OCI-LY1 (cell line): ENCODE data around the gene HOXC4.

Source experiments
- H2AFZ ChIP-seq: fragments of 200-600 bp; sonication (generic), shearing (Covaris generic); 2 replicates; pipeline ENCODE4 v1.6.0; 2014; ENCODE audit warnings: antibody characterized with exemption, mild to moderate bottlenecking, low read length
- H3F3A ChIP-seq: fragments of 200-600 bp; sonication (generic), shearing (Covaris generic); 2 replicates; pipeline ENCODE4 v1.6.0; 2014; ENCODE audit warnings: mild to moderate bottlenecking, antibody characterized with exemption, low read length, moderate library complexity; ENCODE audit not compliant: insufficient read depth
- H3K27ac ChIP-seq: fragments of 200-600 bp; sonication (generic); 2 replicates; pipeline ENCODE4 v1.5.1; 2014; ENCODE audit warnings: low read length, mixed run types, mild to moderate bottlenecking, low read depth; ENCODE audit not compliant: poor library complexity, severe bottlenecking
- H3K27me3 ChIP-seq: fragments of 200-600 bp; sonication (generic); 2 replicates; pipeline ENCODE4 v1.6.0; 2014; ENCODE audit warnings: antibody characterized with exemption, mild to moderate bottlenecking, low read length, moderate library complexity; ENCODE audit not compliant: insufficient read depth
- H3K36me3 ChIP-seq: fragments of 200-600 bp; sonication (generic); 2 replicates; pipeline ENCODE4 v1.6.1; 2014; ENCODE audit warnings: mild to moderate bottlenecking, antibody characterized with exemption, low read length, moderate library complexity, mixed read lengths; ENCODE audit not compliant: insufficient read depth
- H3K4me1 ChIP-seq: fragments of 200-600 bp; sonication (generic); 2 replicates; pipeline ENCODE4 v1.5.1; 2014; ENCODE audit warnings: mild to moderate bottlenecking, low read length, moderate library complexity; ENCODE audit not compliant: insufficient read depth, severe bottlenecking
- H3K4me2 ChIP-seq: fragments of 200-600 bp; sonication (generic), shearing (Covaris generic); 2 replicates; pipeline ENCODE4 v1.6.1; 2014; ENCODE audit warnings: low read length
- H3K4me3 ChIP-seq: fragments of 200-600 bp; sonication (generic); 2 replicates; pipeline ENCODE4 v1.5.1; 2014; ENCODE audit warnings: low read length, low read depth, mild to moderate bottlenecking, mixed read lengths; ENCODE audit not compliant: poor library complexity, severe bottlenecking
- H3K79me2 ChIP-seq: fragments of 200-600 bp; shearing (Covaris generic); 2 replicates; pipeline ENCODE4 v1.6.1; 2016; ENCODE audit warnings: mixed run types, low read length, mixed read lengths; ENCODE audit not compliant: insufficient read depth
- H3K9ac ChIP-seq: fragments of 200-600 bp; sonication (generic), shearing (Covaris generic); 2 replicates; pipeline ENCODE4 v1.6.1; 2014; ENCODE audit warnings: mild to moderate bottlenecking, low read length, mixed read lengths
- H3K9me2 ChIP-seq: fragments of 200-600 bp; sonication (generic), shearing (Covaris generic); 2 replicates; pipeline ENCODE4 v1.6.1; 2014; ENCODE audit warnings: low read depth, mild to moderate bottlenecking, low read length, mixed read lengths
- H3K9me3 ChIP-seq: fragments of 200-600 bp; shearing (Covaris generic); 2 replicates; pipeline ENCODE4 v1.6.1; 2014; ENCODE audit warnings: low read length, mixed read lengths
- H4K20me1 ChIP-seq: fragments of 200-600 bp; sonication (generic), shearing (Covaris generic); 2 replicates; pipeline ENCODE4 v1.6.0; 2016; ENCODE audit warnings: mild to moderate bottlenecking, low read length; ENCODE audit not compliant: insufficient read depth
- CTCF ChIP-seq: fragments of 200-600 bp; sonication (generic), shearing (Covaris generic); IDR thresholded peaks from 2 replicates; pipeline ENCODE4 v1.5.1; 2017; ENCODE audit warnings: mild to moderate bottlenecking, antibody characterized with exemption, low read length, moderate library complexity, mixed read lengths
- EZH2 ChIP-seq: fragments of 200-600 bp; sonication (generic), shearing (Covaris generic); IDR thresholded peaks from 2 replicates; pipeline ENCODE4 v1.8.0; 2017; ENCODE audit warnings: borderline replicate concordance, mixed run types, mild to moderate bottlenecking, antibody characterized with exemption, low read length, moderate library complexity, mixed read lengths

Gene HOXC4

GRCh38 chr12:54066408-54066807 is 12.8 kb downstream of the HOXC4 start:
- H3K9ac ChIP-seq: no peak overlapping the region
- no peak overlapping the region for H3K4me2 ChIP-seq
- TF ChIP-seq CTCF (no peak), EZH2 (no peak)
- no peaks in the 10 kb centered on the region for H4K20me1 ChIP-seq
- no peaks in the 10 kb centered on the region; the same call in 1 of the 2 replicates for H3K27me3 ChIP-seq
- no peaks in the 10 kb centered on the region for H3K36me3 ChIP-seq
- no peak overlapping the region for H3K4me3 ChIP-seq
- H3K79me2 ChIP-seq: no peaks in the 10 kb centered on the region
- no peaks in the 10 kb centered on the region for H3K9me2 ChIP-seq
- H3K27ac ChIP-seq: no peak overlapping the region
- no peaks in the 10 kb centered on the region for H3K9me3 ChIP-seq
- H2AFZ ChIP-seq: no peak overlapping the region
- no peaks in the 10 kb centered on the region for H3F3A ChIP-seq
- H3K4me1 ChIP-seq: no peaks in the 10 kb centered on the region

- Histone ChIP-seq H3K9me3 (no peaks in the 10 kb centered on the region), H4K20me1 (no peaks in the 10 kb centered on the region), H3K4me3 (no peak overlapping the region), H2AFZ (no peak overlapping the region), H3K4me1 (no peaks in the 10 kb centered on the region), H3K79me2 (no peaks in the 10 kb centered on the region), H3K9me2 (no peaks in the 10 kb centered on the region), H3K9ac (no peak overlapping the region), H3K27me3 (no peaks in the 10 kb centered on the region), H3K4me2 (no peak overlapping the region), H3K36me3 (no peaks in the 10 kb centered on the region), H3K27ac (no peak overlapping the region), H3F3A (no peaks in the 10 kb centered on the region)
- TF ChIP-seq EZH2 (no peak), CTCF (no peak)
Measured at GRCh38 chr12:54068418-54069070, 14.9 kb downstream of the HOXC4 start.

GRCh38 chr12:54071942-54072341 is 18.3 kb downstream of the HOXC4 start:
- Histone ChIP-seq H4K20me1 (no peaks in the 10 kb centered on the region), H3K4me2 (no peak overlapping the region), H3F3A (no peaks in the 10 kb centered on the region), H3K9me2 (no peaks in the 10 kb centered on the region), H3K4me3 (no peak overlapping the region), H3K79me2 (no peaks in the 10 kb centered on the region), H3K27me3 (no peaks in the 10 kb centered on the region), H3K4me1 (no peaks in the 10 kb centered on the region), H3K9ac (no peak overlapping the region), H3K9me3 (no peaks in the 10 kb centered on the region), H3K27ac (no peak overlapping the region), H2AFZ (no peak overlapping the region), H3K36me3 (no peaks in the 10 kb centered on the region)
- TF ChIP-seq EZH2 (no peak), CTCF (no peak)
